ENCODE data around the gene GBP7. TPM values are rescaled to one million over a fixed set of nuclear protein-coding genes. Genes with fewer than 3 reads are reported as not detected.

Gene GBP7
- total and polyA plus RNA-seq, 10 of the 15 experiments (the other 5 are each of a cell fraction or from before 2014, with no cell fraction given) = not detected

DNA sequence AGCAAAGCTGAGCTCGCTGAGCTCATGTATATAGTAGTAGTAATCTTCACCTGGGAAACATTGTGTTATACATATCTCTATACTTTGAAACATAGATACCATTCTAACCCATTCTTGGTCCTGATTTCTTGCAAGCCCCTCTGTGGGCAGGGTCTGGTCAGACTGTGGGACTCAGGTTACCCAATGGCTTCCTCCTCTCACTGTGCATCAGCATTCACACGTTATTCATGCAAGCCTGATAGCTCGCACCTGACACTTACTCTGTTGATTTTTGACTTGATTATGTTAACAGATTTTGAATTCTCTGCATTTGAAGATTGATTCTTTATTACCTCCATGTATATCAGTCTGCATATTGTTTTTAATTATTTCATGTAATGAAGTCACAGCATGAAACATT lies 1.3 kb downstream of the GBP7 start:
- DNase-seq (ENCODE audit: low read depth, low spot score) (no peak), FAIRE-seq (no peak), ATAC-seq (no peak)
- in situ Hi-C loops (cut with MboI) = no loop called here
- ChIA-PET POLR2A (no interaction called here), SMC1A (ENCODE audit: uncharacterized antibody, unreplicated experiment) (interaction anchor here (1.4 to 1.6 kb wide), 2 partner anchors 11 to 20 kb away, joined by 4 to 5 read pairs; no protein-coding TSS in a partner anchor), RAD21 (ENCODE audit: unreplicated experiment) (interaction anchor here (0.6 kb wide), 1 partner anchor 98 kb away, joined by 3 read pairs; the partner anchor contains the start of gene GBP5), CTCF (no interaction called here)
- Histone ChIP-seq H3K9me3 (replicated peaks; ENCODE audit: control insufficient read depth, insufficient read depth, low read length) (no peaks in the 10 kb centered on the region), H3K27ac (ENCODE audit: control insufficient read depth, insufficient read depth) (no peak overlapping the region), H3K4me2 (ENCODE audit: control insufficient read depth, insufficient read depth) (no peak overlapping the region), H2AFZ (ENCODE audit: control insufficient read depth, low read depth, low read length) (no peak overlapping the region), H3K4me1 (ENCODE audit: control insufficient read depth, insufficient read depth, low read length) (no peaks in the 10 kb centered on the region), H3K27me3 (replicated peaks in 1 of 2; ENCODE audit: control insufficient read depth in 2 of 2, insufficient read depth in 2 of 2, low read length in 1 of 2) (no peaks in the 10 kb centered on the region), H3K36me3 (ENCODE audit: control insufficient read depth in 2 of 2, insufficient read depth in 2 of 2, low read length in 1 of 2) (no peaks in the 10 kb centered on the region), H3K9ac (ENCODE audit: control insufficient read depth, insufficient read depth, low read length) (no peak overlapping the region), H3K79me2 (ENCODE audit: control insufficient read depth, insufficient read depth, low read length) (no peaks in the 10 kb centered on the region), H3K4me3 (no peak overlapping the region), H4K20me1 (ENCODE audit: control insufficient read depth, insufficient read depth) (no peaks in the 10 kb centered on the region)
- 66% methylated on average over 3 of the region's 3 CpGs for WGBS (ENCODE audit: insufficient coverage, insufficient replicate concordance, low lambda C conversion rate, missing lambda C conversion rate)
- TF ChIP-seq CBFB (IDR thresholded peaks at IDR 0.05; ENCODE audit: low read depth) (no peak), TCF3 (IDR thresholded peaks at IDR 0.05; ENCODE audit: borderline replicate concordance, insufficient read depth, low read depth, low read length) (no peak), NFYB (IDR thresholded peaks at IDR 0.05; ENCODE audit: insufficient read depth, low read depth, low read length) (no peak), PML (IDR thresholded peaks at IDR 0.05; ENCODE audit: low read length) (no peak), TBL1XR1 (IDR thresholded peaks at IDR 0.05; ENCODE audit: low read depth, low read length) (no peak), ZNF24 (IDR thresholded peaks at IDR 0.05) (no peak), RELA (IDR thresholded peaks at IDR 0.05; ENCODE audit: borderline replicate concordance, partially characterized antibody) (no peak), SREBF2 (IDR thresholded peaks at IDR 0.05; ENCODE audit: low read length) (no peak)
- TF ChIP-seq, protein P1, sequence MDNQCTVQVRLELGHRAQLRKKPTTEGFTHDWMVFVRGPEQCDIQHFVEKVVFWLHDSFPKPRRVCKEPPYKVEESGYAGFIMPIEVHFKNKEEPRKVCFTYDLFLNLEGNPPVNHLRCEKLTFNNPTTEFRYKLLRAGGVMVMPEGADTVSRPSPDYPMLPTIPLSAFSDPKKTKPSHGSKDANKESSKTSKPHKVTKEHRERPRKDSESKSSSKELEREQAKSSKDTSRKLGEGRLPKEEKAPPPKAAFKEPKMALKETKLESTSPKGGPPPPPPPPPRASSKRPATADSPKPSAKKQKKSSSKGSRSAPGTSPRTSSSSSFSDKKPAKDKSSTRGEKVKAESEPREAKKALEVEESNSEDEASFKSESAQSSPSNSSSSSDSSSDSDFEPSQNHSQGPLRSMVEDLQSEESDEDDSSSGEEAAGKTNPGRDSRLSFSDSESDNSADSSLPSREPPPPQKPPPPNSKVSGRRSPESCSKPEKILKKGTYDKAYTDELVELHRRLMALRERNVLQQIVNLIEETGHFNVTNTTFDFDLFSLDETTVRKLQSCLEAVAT (IDR thresholded peaks at IDR 0.05) = no peak
- intact Hi-C loops (cut with micrococcal nuclease; ENCODE audit: unreplicated experiment) = no loop called here
- BruUV-seq (replicated peaks) = no TSS peak

Data from GM12878 (cell line).